BJ (cell line): ENCODE measurements around the gene VEGFC. TPM values are rescaled to one million over a fixed set of nuclear protein-coding genes. Genes with fewer than 3 reads are reported as not detected.

Experiments
- CTCF ChIA-PET: fragments of 350-600 bp; formaldehyde crosslinking; extraction: SDS; loops from one replicate; lab custom pipeline; 2021; ENCODE audit warnings: antibody characterized with exemption, inconsistent platforms; lab: Yijun Ruan, JAX
- POLR2A ChIA-PET: fragments of 300-600 bp; sonication (Branson Sonifier 250); formaldehyde crosslinking; extraction: SDS; loops from one replicate; lab custom pipeline; 2021; ENCODE audit warnings: antibody characterized with exemption; lab: Charles Lee
- DNase-seq: peaks from one replicate; pipeline ENCODE4 v3.0.0-alpha.2; 2011; ENCODE audit warnings: low read depth
- H3K27me3 ChIP-seq: 2 replicates; pipeline ENCODE4 v1.6.0; 2011; ENCODE audit warnings: low read length; ENCODE audit not compliant: control insufficient read depth, insufficient read depth
- H3K36me3 ChIP-seq: 2 replicates; pipeline ENCODE4 v1.5.1; 2011; ENCODE audit warnings: low read length; ENCODE audit not compliant: control insufficient read depth, insufficient read depth
- H3K4me3 ChIP-seq: 2 replicates; pipeline ENCODE4 v1.5.1; 2011; ENCODE audit warnings: low read depth, mild to moderate bottlenecking, control low read depth, low read length
- polyA plus RNA-seq: library from polyadenylated mRNA; depleted of rRNA; stranded (reverse); fragments of >200 nt; gene quantifications from 2 replicates; pipeline ENCODE4 v1.2.3, GENCODE V29; 2011
- TF ChIP-seq, protein P1 (sequence below): IDR thresholded peaks from 2 replicates; pipeline ENCODE4 v1.5.1; 2011; ENCODE audit warnings: low read depth, mild to moderate bottlenecking, control low read depth, inconsistent platforms, low read length, moderate library complexity; ENCODE audit not compliant: insufficient read depth

VEGFC gene
- polyA plus RNA-seq, 1 experiment = 47.7 TPM

DNA sequence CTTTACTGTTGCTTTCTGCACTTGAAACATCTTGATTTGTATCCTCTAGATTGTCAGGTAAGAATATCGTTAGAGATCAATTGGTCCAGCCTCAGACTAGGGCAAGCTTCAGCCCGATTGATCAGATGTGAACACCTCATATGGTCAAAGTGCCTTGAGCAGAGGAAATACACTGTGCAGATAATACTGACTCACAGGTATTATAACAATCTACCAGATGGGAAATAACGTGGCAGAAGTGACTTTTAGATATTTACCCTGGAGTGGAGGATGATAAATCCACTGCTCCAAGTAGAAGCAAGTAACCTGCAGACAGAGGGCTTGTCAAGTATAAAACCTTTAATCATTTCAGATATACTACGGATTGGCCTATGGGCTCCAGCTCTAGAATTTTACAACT, 17.9 kb downstream of the VEGFC start:
- Histone ChIP-seq H3K4me3 (no peak overlapping the region), H3K36me3 (no peaks in the 10 kb centered on the region), H3K27me3 (no peaks in the 10 kb centered on the region)
- no peak for DNase-seq
- TF ChIP-seq, protein P1, sequence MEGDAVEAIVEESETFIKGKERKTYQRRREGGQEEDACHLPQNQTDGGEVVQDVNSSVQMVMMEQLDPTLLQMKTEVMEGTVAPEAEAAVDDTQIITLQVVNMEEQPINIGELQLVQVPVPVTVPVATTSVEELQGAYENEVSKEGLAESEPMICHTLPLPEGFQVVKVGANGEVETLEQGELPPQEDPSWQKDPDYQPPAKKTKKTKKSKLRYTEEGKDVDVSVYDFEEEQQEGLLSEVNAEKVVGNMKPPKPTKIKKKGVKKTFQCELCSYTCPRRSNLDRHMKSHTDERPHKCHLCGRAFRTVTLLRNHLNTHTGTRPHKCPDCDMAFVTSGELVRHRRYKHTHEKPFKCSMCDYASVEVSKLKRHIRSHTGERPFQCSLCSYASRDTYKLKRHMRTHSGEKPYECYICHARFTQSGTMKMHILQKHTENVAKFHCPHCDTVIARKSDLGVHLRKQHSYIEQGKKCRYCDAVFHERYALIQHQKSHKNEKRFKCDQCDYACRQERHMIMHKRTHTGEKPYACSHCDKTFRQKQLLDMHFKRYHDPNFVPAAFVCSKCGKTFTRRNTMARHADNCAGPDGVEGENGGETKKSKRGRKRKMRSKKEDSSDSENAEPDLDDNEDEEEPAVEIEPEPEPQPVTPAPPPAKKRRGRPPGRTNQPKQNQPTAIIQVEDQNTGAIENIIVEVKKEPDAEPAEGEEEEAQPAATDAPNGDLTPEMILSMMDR = no peak
- CTCF ChIA-PET = no interaction called here
- POLR2A ChIA-PET = no interaction called here

DNA sequence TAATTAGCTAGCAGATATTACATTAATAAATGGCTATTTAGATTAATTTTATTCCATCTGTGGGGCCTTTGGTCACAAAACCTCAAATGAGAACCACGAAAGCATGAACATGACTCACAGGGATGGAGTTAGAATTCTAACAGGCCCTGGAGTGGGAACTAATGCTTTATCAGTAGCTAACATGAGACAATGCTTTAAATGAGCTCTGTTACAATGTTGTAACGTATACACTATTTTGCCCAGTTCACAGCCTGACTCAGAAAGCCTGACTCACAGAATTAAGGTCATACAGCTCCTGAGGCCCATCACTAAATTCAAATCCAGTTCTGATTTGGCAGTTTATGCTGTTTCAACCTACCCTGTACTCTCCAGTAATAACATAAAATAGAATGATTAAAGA, 23.2 kb downstream of the VEGFC start:
- POLR2A ChIA-PET = no interaction called here
- TF ChIP-seq, protein P1 = no peak
- Histone ChIP-seq H3K36me3 (peaks cover 1% of the 10 kb centered on the region; the same call in 1 of the 2 replicates), H3K4me3 (no peak overlapping the region), H3K27me3 (no peaks in the 10 kb centered on the region)
- peak; percentile 62 for DNase-seq
- CTCF ChIA-PET = interaction anchor here (0.7 to 2.2 kb wide), 3 partner anchors 25 to 278 kb away, joined by 3 to 9 read pairs (median 6); no protein-coding TSS in a partner anchor

DNA sequence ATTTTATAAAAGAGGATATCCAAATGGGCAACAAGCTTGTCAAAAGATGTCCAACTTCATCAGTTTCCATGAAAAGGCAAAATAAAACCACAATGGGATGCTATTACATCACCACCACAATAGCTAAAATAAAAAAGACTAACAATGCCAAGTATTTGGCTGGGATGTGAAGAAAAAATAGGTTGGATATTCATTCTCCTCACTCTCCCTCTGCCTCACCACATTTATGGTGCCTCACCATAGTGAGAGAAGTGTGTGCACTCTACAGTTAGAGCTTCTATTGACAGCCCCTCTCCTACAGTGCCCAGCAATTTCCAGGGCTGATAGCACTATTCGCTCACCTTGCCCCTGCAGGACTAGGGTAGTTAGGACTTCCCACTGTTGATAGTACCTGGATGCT, 25.5 kb downstream of the VEGFC start:
- TF ChIP-seq, protein P1 = no peak
- CTCF ChIA-PET = interaction anchor here (2.1 kb wide), 1 partner anchor 11 kb away, joined by 9 read pairs; no protein-coding TSS in a partner anchor

DNA sequence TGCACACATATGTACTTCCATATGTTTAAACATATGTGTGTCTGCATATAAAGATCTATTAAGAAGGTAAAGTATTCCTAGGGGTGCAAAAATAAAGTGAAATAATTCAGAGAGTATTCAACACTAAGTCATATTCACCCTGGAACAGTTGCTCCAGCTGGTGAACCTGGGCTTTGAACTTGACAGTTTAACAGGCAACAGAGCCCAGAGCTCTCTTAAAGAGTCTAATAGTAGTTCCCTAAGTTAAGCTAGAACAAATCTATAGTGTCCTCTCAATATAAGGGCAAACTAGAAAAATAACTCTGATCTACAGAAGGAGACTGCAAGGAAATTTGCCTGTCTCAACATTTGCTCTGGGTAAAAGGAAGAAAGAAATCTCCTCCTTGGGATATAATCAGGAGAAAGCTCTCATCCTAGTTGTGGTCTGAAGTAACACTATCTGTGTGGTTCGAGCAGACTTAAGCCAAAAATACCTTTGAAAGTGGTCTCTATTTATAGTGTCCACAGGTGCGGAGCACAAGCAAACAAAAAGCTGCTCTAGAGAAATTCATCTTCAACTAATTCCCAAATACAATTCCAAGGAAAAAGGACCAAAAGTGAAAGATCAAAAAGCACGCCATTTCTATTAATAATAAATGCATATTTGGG, 29.9 kb downstream of the VEGFC start:
- no peak for DNase-seq
- Histone ChIP-seq H3K4me3 (no peak overlapping the region), H3K36me3 (peaks cover under 1% of the 10 kb centered on the region; the same call in 1 of the 2 replicates), H3K27me3 (no peaks in the 10 kb centered on the region)
- TF ChIP-seq, protein P1 = no peak
- ChIA-PET POLR2A (no interaction called here), CTCF (no interaction called here)

More for the DNA sequence above, 25.5 kb downstream of the VEGFC start:
- POLR2A ChIA-PET = interaction anchor here (0.8 kb wide), 1 partner anchor 14 kb away, joined by 3 read pairs; no protein-coding TSS in a partner anchor
- H3K36me3 ChIP-seq = peaks cover 1% of the 10 kb centered on the region; the same call in 1 of the 2 replicates
- no peak overlapping the region for H3K4me3 ChIP-seq
- DNase-seq = no peak
- H3K27me3 ChIP-seq = no peaks in the 10 kb centered on the region

DNA sequence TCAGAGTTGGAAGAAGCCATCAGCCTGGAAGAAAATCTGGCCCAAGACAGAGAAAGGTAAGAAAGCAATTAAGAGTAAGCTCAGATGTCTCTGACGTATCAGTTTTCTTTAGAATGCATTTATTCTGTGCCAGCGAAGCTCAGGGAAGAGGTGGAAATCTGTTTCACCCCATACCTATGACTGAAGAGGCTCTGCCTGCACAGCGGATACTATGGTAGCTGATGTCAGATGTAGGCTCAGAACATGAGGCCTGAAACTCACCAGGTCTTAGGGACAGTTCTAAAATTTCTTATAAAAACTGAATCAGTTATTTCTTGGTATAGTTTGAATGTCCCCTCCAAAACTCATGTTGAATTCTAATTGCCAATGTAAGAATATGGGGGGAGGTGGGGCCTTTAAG, 30.9 kb downstream of the VEGFC start:
- no peak overlapping the region for H3K4me3 ChIP-seq
- ChIA-PET CTCF (no interaction called here), POLR2A (no interaction called here)

More for the DNA sequence above, 30.9 kb downstream of the VEGFC start:
- Histone ChIP-seq H3K36me3 (no peaks in the 10 kb centered on the region), H3K27me3 (no peaks in the 10 kb centered on the region)
- TF ChIP-seq, protein P1 = no peak
- no peak for DNase-seq
